Measurements from ENCODE around the gene LRTM2.

Gene LRTM2

GRCh38 chr12:1847411-1847810, 27.0 kb downstream of the LRTM2 start:
- DNase-seq (ENCODE audit: extremely low read depth, low read depth) = no peak
- no peak for TF ChIP-seq CTCF (IDR thresholded peaks at IDR 0.05; ENCODE audit: low read depth, low read length, missing control alignments)
- H3K4me3 ChIP-seq (replicated peaks; ENCODE audit: low read depth, low read length) = no peak overlapping the region

- TF ChIP-seq CTCF (IDR thresholded peaks at IDR 0.05; ENCODE audit: low read depth, low read length, missing control alignments) = no peak
Measured at GRCh38 chr12:1848146-1848545, 27.8 kb downstream of the LRTM2 start.

GRCh38 chr12:1848745-1849144, 28.4 kb downstream of the LRTM2 start:
- no peak overlapping the region for H3K4me3 ChIP-seq (replicated peaks; ENCODE audit: low read depth, low read length)
- TF ChIP-seq CTCF (IDR thresholded peaks at IDR 0.05; ENCODE audit: low read depth, low read length, missing control alignments) = no peak
- no peak for DNase-seq (ENCODE audit: extremely low read depth, low read depth)

More at GRCh38 chr12:1848146-1848545, 27.8 kb downstream of the LRTM2 start:
- DNase-seq (ENCODE audit: extremely low read depth, low read depth) = no peak
- no peak overlapping the region for H3K4me3 ChIP-seq (replicated peaks; ENCODE audit: low read depth, low read length)

GRCh38 chr12:1851151-1851701, 30.9 kb downstream of the LRTM2 start:
- peak; percentile 14 for DNase-seq (ENCODE audit: extremely low read depth, low read depth)
- H3K4me3 ChIP-seq (replicated peaks; ENCODE audit: low read depth, low read length) = no peak overlapping the region
- TF ChIP-seq CTCF (IDR thresholded peaks at IDR 0.05; ENCODE audit: low read depth, low read length, missing control alignments) = no peak

- DNase-seq (ENCODE audit: extremely low read depth, low read depth) = no peak
- TF ChIP-seq CTCF (IDR thresholded peaks at IDR 0.05; ENCODE audit: low read depth, low read length, missing control alignments) = no peak
- no peak overlapping the region for H3K4me3 ChIP-seq (replicated peaks; ENCODE audit: low read depth, low read length)
Measured at GRCh38 chr12:1852076-1852475, 31.7 kb downstream of the LRTM2 start.

- no peak for TF ChIP-seq CTCF (IDR thresholded peaks at IDR 0.05; ENCODE audit: low read depth, low read length, missing control alignments)
- no peak overlapping the region for H3K4me3 ChIP-seq (replicated peaks; ENCODE audit: low read depth, low read length)
- DNase-seq (ENCODE audit: extremely low read depth, low read depth) = no peak
Measured at GRCh38 chr12:1853716-1854115, 33.4 kb downstream of the LRTM2 start.

GRCh38 chr12:1855241-1855640, 34.9 kb downstream of the LRTM2 start:
- no peak for TF ChIP-seq CTCF (IDR thresholded peaks at IDR 0.05; ENCODE audit: low read depth, low read length, missing control alignments)
- no peak overlapping the region for H3K4me3 ChIP-seq (replicated peaks; ENCODE audit: low read depth, low read length)
- DNase-seq (ENCODE audit: extremely low read depth, low read depth) = no peak
